B cell (primary cell): ENCODE results near the gene EOGT.

Experiments used
- CTCF ChIP-seq: fragments of 200-600 bp; IDR thresholded peaks from one replicate; pipeline ENCODE4 v1.8.0; 2022; ENCODE audit warnings: antibody characterized with exemption, mild to moderate bottlenecking
- EZH2 ChIP-seq: IDR thresholded peaks from 2 replicates; pipeline ENCODE4 v1.6.1; 2012; ENCODE audit warnings: borderline replicate concordance, low read depth, mild to moderate bottlenecking, moderate library complexity, low read length; ENCODE audit not compliant: insufficient read depth, poor library complexity, severe bottlenecking

GRCh38 chr3:68985146-68985790 is 28.2 kb downstream of the EOGT start:
- TF ChIP-seq CTCF (no peak), EZH2 (no peak)
